Hematopoietic multipotent progenitor cell treated with erythropoietin and hydrocortisone succinate and interleukin-3 and kit ligand, for 4 days (in vitro differentiated cells): ENCODE data around the gene ISLR.

ENCODE experiments used
- DNase-seq: peaks from one replicate; pipeline ENCODE4 v3.0.0-alpha.2; 2015

The ISLR gene

GRCh38 chr15:74172701-74173379 lies 670 bp upstream of the ISLR start:
- DNase-seq, result no peak

GRCh38 chr15:74174219-74174957 lies 878 bp downstream of the ISLR start:
- no peak for DNase-seq

GRCh38 chr15:74174958-74175253 lies 1.4 kb downstream of the ISLR start:
- DNase-seq, result no peak

- no peak for DNase-seq
These were observed 2.0 kb downstream of the ISLR start for GRCh38 chr15:74175271-74176191.

GRCh38 chr15:74176262-74177214 lies 3.0 kb downstream of the ISLR start:
- no peak for DNase-seq

GRCh38 chr15:74178326-74179100 lies 5.0 kb downstream of the ISLR start:
- DNase-seq, result no peak

GRCh38 chr15:74179101-74179841 lies 5.8 kb downstream of the ISLR start:
- DNase-seq, result no peak

- DNase-seq, result no peak
These were observed 6.7 kb downstream of the ISLR start for GRCh38 chr15:74179983-74180880.

- DNase-seq, result no peak
These were observed 7.5 kb downstream of the ISLR start for GRCh38 chr15:74180881-74181602.

GRCh38 chr15:74182131-74182530 lies 8.6 kb downstream of the ISLR start:
- no peak for DNase-seq

GRCh38 chr15:74184582-74185091 lies 11.1 kb downstream of the ISLR start:
- DNase-seq, result no peak

- DNase-seq, result no peak
These were observed 12.3 kb downstream of the ISLR start for GRCh38 chr15:74185710-74186348.

- no peak for DNase-seq
These were observed 14.7 kb downstream of the ISLR start for GRCh38 chr15:74188216-74188615.

GRCh38 chr15:74191798-74192197 lies 18.3 kb downstream of the ISLR start:
- no peak for DNase-seq

- no peak for DNase-seq
These were observed 19.2 kb downstream of the ISLR start for GRCh38 chr15:74192751-74193150.

GRCh38 chr15:74193299-74193718 lies 19.8 kb downstream of the ISLR start:
- DNase-seq, result no peak

- DNase-seq, result no peak
These were observed 20.4 kb downstream of the ISLR start for GRCh38 chr15:74193905-74194304.
